C4-2B (cell line): Measurements from ENCODE around the gene ATP2A3.

ENCODE experiments used
- CTCF ChIP-seq: fragments of 450-650 bp; conservative IDR thresholded peaks from 2 replicates; pipeline ENCODE4 v1.5.1; 2017; ENCODE audit warnings: mild to moderate bottlenecking
- ZFX ChIP-seq: fragments of 450-650 bp; IDR thresholded peaks from 2 replicates; pipeline ENCODE4 v1.6.1; 2017

- TF ChIP-seq CTCF (no peak), ZFX (no peak)
Observed at GRCh38 chr17:4006745-4007211, 42.5 kb upstream of the ATP2A3 start.
